Breast epithelium (tissue), 4 donors: ENCODE results near the gene SHB. TPM values are rescaled to one million over a fixed set of nuclear protein-coding genes. Genes with fewer than 3 reads are reported as not detected.

Experiments used
- DNase-seq, 2 donors: peaks; one replicate each; pipeline ENCODE4 v3.0.0-alpha.2; 2019; ENCODE audit warnings: low spot score in 2 of 2
- H3K27ac ChIP-seq, 2 donors: fragments of 200-600 bp; sonication (generic) in 1 of 2; one replicate each; pipeline ENCODE4 v1.5.1; 2016 to 2019; ENCODE audit warnings: mild to moderate bottlenecking in 1 of 2
- H3K27me3 ChIP-seq, 2 donors: fragments of 200-600 bp; sonication (generic) in 1 of 2; one replicate each; pipeline versions ENCODE4 v1.5.1 to v1.6.0; 2017 to 2019; ENCODE audit warnings: control low read depth in 1 of 2, mild to moderate bottlenecking in 1 of 2
- H3K36me3 ChIP-seq: fragments of 200-600 bp; one replicate; pipeline ENCODE4 v1.5.1; 2019
- H3K4me1 ChIP-seq, 2 donors: fragments of 200-600 bp; sonication (generic); one replicate each; pipeline ENCODE4 v1.5.1; 2016 to 2019; ENCODE audit warnings: control low read depth in 1 of 2
- H3K4me3 ChIP-seq, 3 donors: fragments of 200-600 bp; sonication (generic); 1 replicate in 2 of 3; 2 replicates in 1 of 3; pipeline ENCODE4 v1.5.1; 2016 to 2019; ENCODE audit warnings: mild to moderate bottlenecking in 3 of 3, moderate library complexity in 2 of 3
- H3K9me3 ChIP-seq, 2 donors: fragments of 200-600 bp; sonication (generic) in 1 of 2; one replicate each; pipeline ENCODE4 v1.5.1; 2016 to 2019; ENCODE audit warnings: control low read depth in 1 of 2
- POLR2A ChIP-seq: fragments of 450-650 bp; IDR thresholded peaks from one replicate; pipeline ENCODE4 v1.6.1; 2016; ENCODE audit warnings: antibody characterized with exemption, mild to moderate bottlenecking, moderate library complexity
- POLR2AphosphoS5 ChIP-seq, 3 donors: sonication (generic); formaldehyde crosslinking; IDR thresholded peaks; one replicate each; pipeline ENCODE4 v1.6.1; 2017; ENCODE audit warnings: antibody characterized with exemption in 3 of 3
- intact Hi-C: fragments of 100-400 bp; cut with DNase I; formaldehyde crosslinking; loops from one replicate; pipeline ENCODE4 v1.15.1; 2023; ENCODE audit warnings: low total_unique reads
- total RNA-seq, 3 donors: library from RNA; depleted of rRNA; stranded (reverse); fragments of >200 nt; gene quantifications; one replicate each; pipeline ENCODE4 v1.1.0, GENCODE V29; 2016
- TF ChIP-seq, protein P1 (sequence below), 3 donors: fragments of 450-650 bp; IDR thresholded peaks; one replicate each; pipeline ENCODE4 v1.5.1; 2016 to 2017; ENCODE audit warnings: antibody characterized with exemption in 3 of 3, mild to moderate bottlenecking in 3 of 3, moderate library complexity in 3 of 3

Gene SHB
- total RNA-seq, 3 donors from 2014 or later: 3.8 to 18.7 (median 17.9) TPM

DNA sequence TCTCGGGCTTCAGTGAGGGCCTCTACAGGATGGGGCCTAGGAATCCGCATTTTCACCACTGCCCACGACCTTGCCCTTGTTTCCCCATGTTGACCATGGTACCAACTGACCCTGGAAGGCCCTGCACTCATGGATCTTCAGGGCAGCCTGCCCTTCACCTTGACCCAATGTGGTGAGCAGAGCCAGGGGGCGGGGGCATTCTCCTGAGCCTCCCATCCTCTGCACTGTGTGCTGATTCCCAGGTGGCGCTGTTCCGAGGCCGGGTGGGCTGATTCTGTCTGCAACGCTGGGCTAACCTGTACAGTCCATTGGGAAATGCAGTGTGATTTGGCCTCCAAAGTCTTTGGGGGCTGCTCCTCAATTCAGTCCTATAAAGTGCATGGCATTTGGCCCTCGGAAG is 68.7 kb downstream of the SHB start:
- Histone ChIP-seq H3K4me3 (no peak overlapping the region), H3K4me1 (peaks cover 5% of the 10 kb centered on the region in 2 donors), H3K36me3 (no peaks in the 10 kb centered on the region), H3K27ac (no peak overlapping the region), H3K27me3 (no peaks in the 10 kb centered on the region), H3K9me3 (no peaks in the 10 kb centered on the region)
- no peak for DNase-seq
- intact Hi-C loops: no loop called here
- TF ChIP-seq POLR2A: no peak
- TF ChIP-seq, protein P1, sequence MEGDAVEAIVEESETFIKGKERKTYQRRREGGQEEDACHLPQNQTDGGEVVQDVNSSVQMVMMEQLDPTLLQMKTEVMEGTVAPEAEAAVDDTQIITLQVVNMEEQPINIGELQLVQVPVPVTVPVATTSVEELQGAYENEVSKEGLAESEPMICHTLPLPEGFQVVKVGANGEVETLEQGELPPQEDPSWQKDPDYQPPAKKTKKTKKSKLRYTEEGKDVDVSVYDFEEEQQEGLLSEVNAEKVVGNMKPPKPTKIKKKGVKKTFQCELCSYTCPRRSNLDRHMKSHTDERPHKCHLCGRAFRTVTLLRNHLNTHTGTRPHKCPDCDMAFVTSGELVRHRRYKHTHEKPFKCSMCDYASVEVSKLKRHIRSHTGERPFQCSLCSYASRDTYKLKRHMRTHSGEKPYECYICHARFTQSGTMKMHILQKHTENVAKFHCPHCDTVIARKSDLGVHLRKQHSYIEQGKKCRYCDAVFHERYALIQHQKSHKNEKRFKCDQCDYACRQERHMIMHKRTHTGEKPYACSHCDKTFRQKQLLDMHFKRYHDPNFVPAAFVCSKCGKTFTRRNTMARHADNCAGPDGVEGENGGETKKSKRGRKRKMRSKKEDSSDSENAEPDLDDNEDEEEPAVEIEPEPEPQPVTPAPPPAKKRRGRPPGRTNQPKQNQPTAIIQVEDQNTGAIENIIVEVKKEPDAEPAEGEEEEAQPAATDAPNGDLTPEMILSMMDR (IDR thresholded peaks at IDR 0.05): no peak
- no peak for TF ChIP-seq POLR2AphosphoS5 (IDR thresholded peaks at IDR 0.05)

DNA sequence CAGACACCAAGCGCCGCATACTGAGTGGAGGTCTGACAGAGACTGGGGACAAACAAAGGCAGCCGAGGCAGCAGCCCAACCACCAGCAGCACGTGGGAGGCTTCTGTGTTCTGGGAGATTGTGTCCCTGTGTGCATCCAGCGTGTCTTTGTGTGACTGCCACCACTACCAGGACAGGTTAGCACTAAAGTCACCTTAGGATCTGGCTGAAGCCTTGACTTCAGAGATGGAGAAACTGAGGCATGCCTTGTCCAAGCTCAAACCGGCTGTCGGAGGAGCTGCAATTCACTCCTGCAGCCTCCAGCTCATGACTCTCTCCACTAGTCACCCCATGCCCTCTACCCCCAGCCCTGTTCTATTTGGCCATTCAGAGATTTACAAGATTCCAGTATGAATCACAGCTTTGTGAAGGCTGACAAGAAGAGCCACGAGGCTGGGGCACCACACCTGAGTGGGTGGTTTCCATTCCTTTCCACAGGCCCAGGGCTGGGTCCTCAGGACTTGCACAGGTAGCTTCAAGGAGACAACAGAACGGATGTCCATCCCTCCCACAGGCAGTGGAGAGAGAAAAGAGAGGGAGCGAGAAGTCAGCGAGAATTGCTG is 69.3 kb downstream of the SHB start:
- intact Hi-C loops: no loop called here
- H3K27me3 ChIP-seq: no peaks in the 10 kb centered on the region
- no peak for DNase-seq
- no peaks in the 10 kb centered on the region for H3K9me3 ChIP-seq
- TF ChIP-seq, protein P1 (IDR thresholded peaks at IDR 0.05): no peak
- no peak for TF ChIP-seq POLR2A
- no peak for TF ChIP-seq POLR2AphosphoS5 (IDR thresholded peaks at IDR 0.05)
- peaks cover 0 to under 1% of the 10 kb centered on the region in 2 donors for H3K4me1 ChIP-seq
- H3K4me3 ChIP-seq: no peak overlapping the region
- H3K36me3 ChIP-seq: no peaks in the 10 kb centered on the region
- no peak overlapping the region for H3K27ac ChIP-seq

DNA sequence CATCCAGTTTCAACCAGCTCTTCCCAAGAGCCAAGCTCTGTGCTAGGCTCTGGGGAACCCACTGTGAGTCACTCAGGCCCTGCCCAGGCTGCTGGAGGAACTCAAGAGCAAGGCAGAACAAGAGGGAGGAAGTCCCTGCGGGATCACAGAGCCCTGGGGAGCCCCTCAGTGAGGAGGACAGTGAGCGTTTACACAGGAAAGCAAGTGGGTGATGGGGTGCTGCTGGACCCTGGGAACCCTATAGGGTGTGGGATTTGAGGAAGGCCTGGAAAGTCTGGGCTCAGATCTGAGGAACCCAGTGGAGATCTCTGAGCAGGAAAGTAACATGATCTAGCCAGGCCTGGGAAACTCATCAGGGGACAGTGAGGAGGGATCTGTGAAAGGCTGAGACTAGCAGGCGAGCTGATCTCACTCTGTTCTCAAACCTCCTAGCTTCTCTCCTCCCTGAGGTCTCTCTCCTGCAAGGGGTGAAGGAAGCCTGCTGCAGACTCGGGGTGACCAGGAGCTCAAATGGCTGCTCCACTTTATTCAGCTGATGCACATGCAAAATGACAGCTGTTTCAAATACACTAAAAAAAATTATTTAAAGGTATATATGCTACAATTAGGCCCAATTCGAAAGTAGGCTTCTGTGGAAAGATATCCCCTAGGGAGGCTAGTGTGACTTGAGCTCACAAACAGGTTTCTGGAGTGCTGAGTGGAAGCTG is 70.0 kb downstream of the SHB start:
- DNase-seq: no peak
- intact Hi-C loops: no loop called here
- Histone ChIP-seq H3K27me3 (no peaks in the 10 kb centered on the region), H3K4me3 (no peak overlapping the region), H3K9me3 (no peaks in the 10 kb centered on the region), H3K36me3 (no peaks in the 10 kb centered on the region), H3K27ac (no peak overlapping the region), H3K4me1 (no peaks in the 10 kb centered on the region)
- no peak for TF ChIP-seq POLR2A
- TF ChIP-seq, protein P1 (IDR thresholded peaks at IDR 0.05): no peak
- TF ChIP-seq POLR2AphosphoS5 (IDR thresholded peaks at IDR 0.05): no peak

DNA sequence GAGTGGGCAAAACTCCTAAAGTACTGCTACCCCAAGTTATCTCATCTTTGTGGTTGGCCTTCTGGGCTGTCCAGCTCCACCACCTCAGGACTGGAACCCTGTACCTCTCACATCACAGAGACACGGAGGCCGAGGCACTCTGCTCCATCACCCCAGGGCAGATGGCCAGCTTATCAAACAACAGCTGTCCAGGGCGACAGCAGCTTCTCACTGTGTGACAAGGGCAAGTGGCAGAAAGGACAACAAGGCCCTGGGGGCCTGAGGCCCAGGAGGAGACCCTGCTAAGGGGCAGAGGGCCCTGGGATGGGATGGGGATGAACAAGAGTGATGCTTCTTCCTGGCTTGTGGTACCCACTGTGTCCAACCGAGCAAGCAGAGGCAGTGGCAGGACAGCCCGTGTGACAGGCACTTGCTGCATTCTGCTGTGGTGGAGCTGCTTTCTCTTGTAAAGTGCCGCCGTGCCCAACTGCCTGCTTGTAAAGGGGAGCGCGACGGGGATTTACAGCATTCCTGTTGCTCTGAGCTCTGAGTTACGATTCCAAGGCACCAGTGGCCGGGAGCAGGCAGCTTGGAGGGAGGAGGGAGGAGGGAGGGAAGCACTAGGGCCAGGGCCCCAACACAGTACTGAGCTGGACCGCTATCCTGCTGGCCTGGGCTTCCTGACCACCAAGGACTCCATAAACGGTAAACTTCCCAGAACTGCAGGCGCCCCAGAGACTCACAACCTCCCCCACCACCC is 71.2 kb downstream of the SHB start:
- no peaks in the 10 kb centered on the region for H3K4me1 ChIP-seq
- no peaks in the 10 kb centered on the region for H3K9me3 ChIP-seq
- intact Hi-C loops: no loop called here
- no peak overlapping the region for H3K4me3 ChIP-seq
- no peaks in the 10 kb centered on the region for H3K27me3 ChIP-seq
- H3K27ac ChIP-seq: no peak overlapping the region
- TF ChIP-seq POLR2A: no peak
- TF ChIP-seq, protein P1 (IDR thresholded peaks at IDR 0.05): no peak
- no peak for DNase-seq
- H3K36me3 ChIP-seq: no peaks in the 10 kb centered on the region

DNA sequence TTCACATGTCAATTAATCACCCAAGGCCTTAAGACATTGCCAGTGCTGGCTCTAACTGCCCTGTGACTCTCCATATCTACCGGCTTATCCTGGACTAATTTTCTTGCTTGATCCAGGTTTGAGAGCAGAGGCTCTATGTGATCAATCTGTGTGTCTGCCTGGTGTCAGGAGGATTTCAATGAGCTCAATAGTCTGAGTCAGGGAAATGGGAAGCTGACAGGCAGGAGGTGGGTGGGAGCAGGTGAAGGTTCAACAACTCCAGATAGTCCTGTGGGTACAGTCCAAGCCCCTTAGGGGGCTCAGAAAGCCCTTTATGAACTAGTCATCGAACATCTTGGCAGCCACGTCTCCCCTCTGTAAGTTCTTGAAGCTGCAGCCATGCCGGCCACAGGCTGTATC is 72.2 kb downstream of the SHB start:
- Histone ChIP-seq H3K9me3 (no peaks in the 10 kb centered on the region), H3K4me1 (no peaks in the 10 kb centered on the region), H3K27ac (no peak overlapping the region), H3K4me3 (no peak overlapping the region), H3K27me3 (no peaks in the 10 kb centered on the region), H3K36me3 (no peaks in the 10 kb centered on the region)
- DNase-seq: no peak
- no peak for TF ChIP-seq POLR2AphosphoS5 (IDR thresholded peaks at IDR 0.05)
- TF ChIP-seq POLR2A: no peak
- TF ChIP-seq, protein P1 (IDR thresholded peaks at IDR 0.05): no peak
- intact Hi-C loops: no loop called here
